H1 (cell line): ENCODE measurements around the gene GATA1. TPM values are rescaled to one million over a fixed set of nuclear protein-coding genes. Genes with fewer than 3 reads are reported as not detected.

Experiments used
- CTCF ChIA-PET: fragments of 300-600 bp; sonication (Branson Sonifier 250); formaldehyde crosslinking; loops from one replicate; lab custom pipeline; 2021; ENCODE audit not compliant: partially characterized antibody; lab: Charles Lee
- POLR2A ChIA-PET: fragments of 300-600 bp; sonication (Branson Sonifier 250); formaldehyde crosslinking; loops from one replicate; lab custom pipeline; 2021; ENCODE audit warnings: inconsistent platforms; ENCODE audit not compliant: partially characterized antibody; lab: Charles Lee
- DNase-seq, 2 experiments: peaks; one replicate each; pipeline versions ENCODE4 v3.0.0 to v3.0.0-alpha.2; 2010 to 2022; ENCODE audit warnings: low spot score in 2 of 2, low read depth in 1 of 2, mixed read lengths in 1 of 2
- FAIRE-seq: peaks from 2 replicates; lab custom pipeline; 2011; peaks lifted over from hg19 to GRCh38; lab: Jason Lieb, UNC
- H2AFZ ChIP-seq: 2 replicates; pipeline ENCODE4 v1.8.1; 2012; ENCODE audit warnings: low read length, inconsistent platforms
- H2AK5ac ChIP-seq: 2 replicates; pipeline ENCODE4 v1.6.1; 2013; ENCODE audit warnings: low read depth, low read length
- H2BK120ac ChIP-seq: replicated peaks from 2 replicates; pipeline ENCODE3; 2013; ENCODE audit warnings: low read depth, low read length, inconsistent platforms
- H2BK12ac ChIP-seq: 2 replicates; pipeline ENCODE4 v1.6.1; 2013; ENCODE audit warnings: low read depth, low read length
- H2BK15ac ChIP-seq: 2 replicates; pipeline ENCODE4 v1.6.1; 2013; ENCODE audit warnings: low read length
- H2BK20ac ChIP-seq: 2 replicates; pipeline ENCODE4 v1.6.1; 2013; ENCODE audit warnings: low read length
- H2BK5ac ChIP-seq: 2 replicates; pipeline ENCODE4 v1.6.1; 2013; ENCODE audit warnings: low read depth, low read length
- H3K14ac ChIP-seq: 2 replicates; pipeline ENCODE4 v1.6.1; 2013; ENCODE audit warnings: inconsistent platforms; ENCODE audit not compliant: insufficient read length
- H3K18ac ChIP-seq: 2 replicates; pipeline ENCODE4 v1.6.1; 2013; ENCODE audit warnings: low read length; ENCODE audit errors: extremely low read depth
- H3K23ac ChIP-seq: 2 replicates; pipeline ENCODE4 v1.6.1; 2013; ENCODE audit warnings: inconsistent platforms; ENCODE audit not compliant: insufficient read length
- H3K23me2 ChIP-seq: 2 replicates; pipeline ENCODE4 v1.6.1; 2013; ENCODE audit warnings: low read depth, low read length
- H3K27ac ChIP-seq: 2 replicates; pipeline ENCODE4 v1.6.1; 2011; ENCODE audit warnings: low read depth, low read length, inconsistent platforms
- H3K27me3 ChIP-seq, 4 experiments: replicated peaks in 1 of 4; 1 replicate in 1 of 4; 2 replicates in 3 of 4; pipeline versions ENCODE4 v1.6.1 to v1.8.1; 2011 to 2013; ENCODE audit warnings: low read length in 3 of 4, mild to moderate bottlenecking in 3 of 4, inconsistent platforms in 2 of 4, mixed read lengths in 2 of 4, moderate library complexity in 1 of 4; ENCODE audit not compliant: control insufficient read depth in 3 of 4, insufficient read depth in 3 of 4; ENCODE audit errors: extremely low read depth in 1 of 4
- H3K36me3 ChIP-seq, 4 experiments: 2 replicates each; pipeline versions ENCODE4 v1.6.1 to v1.8.1; 2011 to 2013; ENCODE audit warnings: mild to moderate bottlenecking in 4 of 4, low read length in 3 of 4, moderate library complexity in 2 of 4, control low read depth in 1 of 4, inconsistent platforms in 1 of 4; ENCODE audit not compliant: insufficient read depth in 4 of 4, control insufficient read depth in 2 of 4
- H3K4ac ChIP-seq: replicated peaks from 2 replicates; pipeline ENCODE3; 2013; ENCODE audit warnings: low read length, low read depth, mixed read lengths, inconsistent platforms; ENCODE audit not compliant: insufficient read length
- H3K4me1 ChIP-seq, 4 experiments: replicated peaks in 1 of 4; 1 replicate in 1 of 4; 2 replicates in 3 of 4; pipeline versions ENCODE4 v1.6.1 to v1.8.1; 2011 to 2013; ENCODE audit warnings: low read length in 3 of 4, inconsistent platforms in 2 of 4, mixed read lengths in 1 of 4; ENCODE audit not compliant: insufficient read depth in 4 of 4, control insufficient read depth in 3 of 4
- H3K4me2 ChIP-seq, 2 experiments: 2 replicates each; pipeline versions ENCODE4 v1.6.1 to v1.8.1; 2011 to 2013; ENCODE audit warnings: low read depth in 2 of 2, low read length in 2 of 2, control low read depth in 1 of 2, inconsistent platforms in 1 of 2, mild to moderate bottlenecking in 1 of 2; ENCODE audit not compliant: insufficient read depth in 1 of 2
- H3K4me3 ChIP-seq, 4 experiments: fragments of 200-600, 300-600 bp in 1 of 4; sonication (generic), shearing (Covaris generic), sonication (Bioruptor Twin) in 1 of 4; 2 replicates each; pipeline versions ENCODE4 v1.5.1 to v1.8.1; 2011 to 2016; ENCODE audit warnings: low read length in 4 of 4, low read depth in 3 of 4, control low read depth in 2 of 4, inconsistent platforms in 2 of 4, mild to moderate bottlenecking in 2 of 4, mixed read lengths in 1 of 4, moderate library complexity in 1 of 4; ENCODE audit not compliant: insufficient read depth in 2 of 4; ENCODE audit errors: extremely low read depth in 1 of 4
- H3K56ac ChIP-seq: replicated peaks from 2 replicates; pipeline ENCODE3; 2013; ENCODE audit warnings: low read depth, mild to moderate bottlenecking, mixed read lengths, low read length, inconsistent platforms; ENCODE audit not compliant: insufficient read length
- H3K79me1 ChIP-seq: 2 replicates; pipeline ENCODE4 v1.6.1; 2013; ENCODE audit warnings: low read depth, low read length, control low read depth
- H3K79me2 ChIP-seq, 2 experiments: 2 replicates each; pipeline versions ENCODE4 v1.6.1 to v1.8.1; 2012 to 2013; ENCODE audit warnings: low read length in 2 of 2, mild to moderate bottlenecking in 2 of 2, inconsistent platforms in 1 of 2; ENCODE audit not compliant: insufficient read depth in 2 of 2, control insufficient read depth in 1 of 2
- H3K9ac ChIP-seq, 4 experiments: replicated peaks in 1 of 4; 1 replicate in 1 of 4; 2 replicates in 3 of 4; pipeline versions ENCODE4 v1.6.1 to v1.8.1; 2011 to 2013; ENCODE audit warnings: low read depth in 3 of 4, low read length in 3 of 4, control low read depth in 2 of 4, mild to moderate bottlenecking in 2 of 4, moderate library complexity in 2 of 4, inconsistent platforms in 1 of 4; ENCODE audit errors: extremely low read depth in 1 of 4
- H3K9me3 ChIP-seq, 2 experiments: 2 replicates each; pipeline versions ENCODE4 v1.6.1 to v1.8.1; 2012 to 2013; ENCODE audit warnings: mild to moderate bottlenecking in 2 of 2, moderate library complexity in 2 of 2, control low read depth in 1 of 2, inconsistent platforms in 1 of 2, low read depth in 1 of 2, low read length in 1 of 2, mixed read lengths in 1 of 2; ENCODE audit not compliant: insufficient read depth in 2 of 2
- H4K20me1 ChIP-seq, 2 experiments: replicated peaks in 1 of 2; 2 replicates each; pipeline versions ENCODE3 to v1.8.1; 2011 to 2013; ENCODE audit warnings: inconsistent platforms in 2 of 2, low read length in 2 of 2, mild to moderate bottlenecking in 1 of 2; ENCODE audit not compliant: insufficient read depth in 2 of 2, control insufficient read depth in 1 of 2
- H4K5ac ChIP-seq: 2 replicates; pipeline ENCODE4 v1.6.1; 2013; ENCODE audit warnings: low read length, low read depth, mixed read lengths, inconsistent platforms; ENCODE audit not compliant: insufficient read length
- H4K8ac ChIP-seq: 2 replicates; pipeline ENCODE4 v1.8.0; 2013; ENCODE audit warnings: mild to moderate bottlenecking, moderate library complexity, low read length, inconsistent platforms; ENCODE audit not compliant: insufficient read depth; ENCODE audit errors: extremely low read depth
- H4K91ac ChIP-seq: replicated peaks from 2 replicates; pipeline ENCODE3; 2013; ENCODE audit warnings: low read length, mixed read lengths, inconsistent platforms; ENCODE audit not compliant: insufficient read length
- POU5F1 ChIP-seq: IDR thresholded peaks from 2 replicates; pipeline ENCODE4 v1.6.1; 2011; ENCODE audit warnings: low read depth, mild to moderate bottlenecking, low read length, moderate library complexity
- TBP ChIP-seq: IDR thresholded peaks from 2 replicates; pipeline ENCODE4 v1.6.1; 2011; ENCODE audit warnings: low read depth, low read length, improper control_type of control experiment
- TEAD4 ChIP-seq: IDR thresholded peaks from 2 replicates; pipeline ENCODE4 v1.6.1; 2012; ENCODE audit warnings: low read depth, low read length, inconsistent platforms, mixed read lengths
- WGBS, 2 experiments: shearing (Covaris generic) in 1 of 2; methylation state at CpG; one replicate each; pipeline versions ENCODE4 v1.1.6 to v1.1.7; 2013 to 2015; ENCODE audit warnings: low lambda C conversion rate in 2 of 2, mixed read lengths in 2 of 2, inconsistent platforms in 1 of 2, low coverage in 1 of 2, missing lambda C conversion rate in 1 of 2; ENCODE audit not compliant: insufficient replicate concordance in 2 of 2, insufficient coverage in 1 of 2, insufficient read length in 1 of 2; ENCODE audit errors: extremely low coverage in 1 of 2, missing lambda C conversion rate in 1 of 2; 5-methylcytosine and 5-hydroxymethylcytosine counted together
- polyA plus RNA-seq, 7 experiments: library from polyadenylated mRNA; depleted of rRNA in 3 of 7; stranded (reverse) in 5 of 7; unstranded in 2 of 7; fragments of >200 nt in 5 of 7; fragments of 200-250 nt in 2 of 7; gene quantifications; 1 replicate in 5 of 7; 2 replicates in 1 of 7; 4 replicates in 1 of 7; pipeline versions ENCODE4 v1.2.1 to v1.2.3, GENCODE V29; 2011 to 2013; ENCODE audit warnings: missing spikeins in 2 of 7, mixed read lengths in 2 of 7
- total RNA-seq: library from RNA; stranded (reverse); fragmentation: NEBNext Ultra II Directional; extraction: Animal tissue kit (Norgen Biotek cat#: 25700); gene quantifications from 2 replicates; pipeline ENCODE4 v1.2.1, GENCODE V29; 2021

The GATA1 gene
- total and polyA plus RNA-seq, 2 of the 8 experiments (the other 6 are each of a cell fraction or from before 2014, with no cell fraction given): 0.05 TPM; not detected in 1

GRCh38 chrX:48747415-48748016, 38.9 kb upstream of the GATA1 start:
- H4K5ac ChIP-seq: no peak overlapping the region
- no peak overlapping the region for H2BK5ac ChIP-seq
- ChIA-PET CTCF (no interaction called here), POLR2A (interaction anchor here (0.8 kb wide), 1 partner anchor 10 kb away, joined by 3 read pairs; no protein-coding TSS in a partner anchor)
- no peaks in the 10 kb centered on the region for H3K9me3 ChIP-seq
- H3K9ac ChIP-seq: no peak overlapping the region
- H3K23ac ChIP-seq: no peak overlapping the region
- H3K18ac ChIP-seq: no peak overlapping the region
- no peaks in the 10 kb centered on the region for H3K79me2 ChIP-seq
- no peak overlapping the region for H4K8ac ChIP-seq
- no peak overlapping the region for H2AK5ac ChIP-seq
- WGBS, 2 experiments: 71% methylated on average over 6 of the region's 8 CpGs; no CpG with 5 or more reads in 1 of the 2 experiments
- no peak for TF ChIP-seq TBP
- no peak for TF ChIP-seq POU5F1
- TF ChIP-seq TEAD4: 0 out of 2 replicates have a peak, but pooled peaks have one; percentile 15
- DNase-seq (no peak), FAIRE-seq (no peak)
- H2BK20ac ChIP-seq: no peak overlapping the region
- H2BK15ac ChIP-seq: no peak overlapping the region
- H4K91ac ChIP-seq: no peak overlapping the region
- H2BK120ac ChIP-seq: no peak overlapping the region
- H3K36me3 ChIP-seq: no peaks in the 10 kb centered on the region
- H2AFZ ChIP-seq: no peak overlapping the region
- H3K27ac ChIP-seq: no peak overlapping the region
- H3K4ac ChIP-seq: no peak overlapping the region
- no peaks in the 10 kb centered on the region for H3K79me1 ChIP-seq
- H3K4me3 ChIP-seq: no peak overlapping the region
- no peaks in the 10 kb centered on the region for H3K23me2 ChIP-seq
- H3K27me3 ChIP-seq: no peaks in the 10 kb centered on the region
- no peak overlapping the region for H3K56ac ChIP-seq
- H3K14ac ChIP-seq: no peak overlapping the region
- H3K4me1 ChIP-seq: no peaks in the 10 kb centered on the region
- H4K20me1 ChIP-seq: no peaks in the 10 kb centered on the region
- no peak overlapping the region for H2BK12ac ChIP-seq
- no peak overlapping the region; a peak in 1 of 4 replicates for H3K4me2 ChIP-seq
